K562 (cell line): ENCODE measurements around the gene PDIA3. TPM values are rescaled to one million over a fixed set of nuclear protein-coding genes. Genes with fewer than 3 reads are reported as not detected.

Source experiments
- ATAC-seq: fragments of 200-7000 bp; cut with Tn5 transposase; 3 replicates; pipeline ENCODE4 v1.9.1; 2020; ENCODE audit warnings: moderate library complexity
- BruUV-seq: library from RNA; stranded (reverse); fragments of 400-500 nt; replicated peaks from 2 replicates; lab custom pipeline; 2021; lab: Mats Ljungman, UMichigan
- CTCF ChIA-PET: fragments of 300-600 bp; formaldehyde crosslinking; extraction: SDS; loops from one replicate; lab custom pipeline; 2021; ENCODE audit warnings: low intra/inter-chr PET ratio; lab: Yijun Ruan, JAX
- POLR2A ChIA-PET: fragments of 300-600, 350-650 bp; sonication (Branson Sonifier 250); formaldehyde crosslinking; extraction: SDS; loops from one replicate; lab custom pipeline; 2021; ENCODE audit warnings: antibody characterized with exemption, inconsistent platforms; lab: Yijun Ruan, JAX
- DNase-seq, 4 experiments: peaks; one replicate each; pipeline versions ENCODE4 v3.0.0 to v3.0.0-alpha.2; 2011 to 2018; ENCODE audit warnings: low spot score in 3 of 4, mixed read lengths in 3 of 4; ENCODE audit errors: extremely low read depth in 1 of 4
- FAIRE-seq: peaks from 2 replicates; lab custom pipeline; 2011; peaks lifted over from hg19 to GRCh38; lab: Jason Lieb, UNC
- H2AFZ ChIP-seq: 2 replicates; pipeline ENCODE4 v1.6.0; 2011; ENCODE audit warnings: low read depth, low read length, control low read depth, inconsistent platforms
- H3K27ac ChIP-seq: fragments of 200-600 bp; 3 replicates; pipeline ENCODE4 v1.8.0; 2011; ENCODE audit warnings: low read depth, mild to moderate bottlenecking, control low read depth, inconsistent platforms, low read length, moderate library complexity, mixed read lengths; ENCODE audit errors: extremely low read depth
- H3K27me3 ChIP-seq, 2 experiments: fragments of 300-600 bp in 1 of 2; 2 replicates in 1 of 2; 3 replicates in 1 of 2; pipeline versions ENCODE4 v1.6.0 to v1.8.0; 2011; ENCODE audit warnings: inconsistent platforms in 2 of 2, low read length in 2 of 2, mild to moderate bottlenecking in 1 of 2, mixed read lengths in 1 of 2, moderate library complexity in 1 of 2; ENCODE audit not compliant: control insufficient read depth in 2 of 2, insufficient read depth in 2 of 2
- H3K36me3 ChIP-seq: fragments of 300-600 bp; 3 replicates; pipeline ENCODE4 v1.8.0; 2011; ENCODE audit warnings: mild to moderate bottlenecking, low read length, inconsistent platforms; ENCODE audit not compliant: control insufficient read depth, insufficient read depth
- H3K4me1 ChIP-seq, 2 experiments: fragments of 200-600 bp in 1 of 2; replicated peaks in 1 of 2; 2 replicates in 1 of 2; 3 replicates in 1 of 2; pipeline versions ENCODE4 v1.5.1 to v1.8.0; 2011; ENCODE audit warnings: inconsistent platforms in 2 of 2, low read length in 2 of 2, mild to moderate bottlenecking in 1 of 2, mixed read lengths in 1 of 2, moderate library complexity in 1 of 2; ENCODE audit not compliant: control insufficient read depth in 2 of 2, insufficient read depth in 2 of 2
- H3K4me2 ChIP-seq: 2 replicates; pipeline ENCODE4 v1.6.1; 2011; ENCODE audit warnings: low read length, control low read depth, inconsistent platforms, mixed read lengths; ENCODE audit not compliant: insufficient read depth
- H3K4me3 ChIP-seq: fragments of 200-600 bp; sonication (generic), shearing (Covaris generic); 2 replicates; pipeline ENCODE4 v1.5.1; 2016; ENCODE audit warnings: control low read depth, inconsistent platforms
- H3K79me2 ChIP-seq: fragments of 200-600 bp; 3 replicates; pipeline ENCODE4 v1.8.0; 2011; ENCODE audit warnings: low read length, inconsistent platforms; ENCODE audit not compliant: control insufficient read depth, insufficient read depth
- H3K9ac ChIP-seq, 2 experiments: 2 replicates each; pipeline versions ENCODE4 v1.6.0 to v1.6.1; 2011; ENCODE audit warnings: low read depth in 2 of 2, low read length in 2 of 2, control low read depth in 1 of 2, inconsistent platforms in 1 of 2, mild to moderate bottlenecking in 1 of 2, mixed read lengths in 1 of 2; ENCODE audit not compliant: insufficient read depth in 1 of 2
- H3K9me1 ChIP-seq: one replicate; pipeline ENCODE4 v1.6.0; 2011; ENCODE audit warnings: inconsistent platforms, mild to moderate bottlenecking, low read length, moderate library complexity; ENCODE audit not compliant: control insufficient read depth, insufficient read depth
- H3K9me3 ChIP-seq: replicated peaks from 2 replicates; pipeline ENCODE4 v1.5.1; 2011; ENCODE audit warnings: low read depth, low read length, inconsistent platforms; ENCODE audit not compliant: control insufficient read depth, insufficient read depth
- H4K20me1 ChIP-seq: replicated peaks from 2 replicates; pipeline ENCODE4 v1.6.1; 2011; ENCODE audit warnings: low read length, inconsistent platforms, mixed read lengths; ENCODE audit not compliant: control insufficient read depth, insufficient read depth
- FOXM1 ChIP-seq, 2 experiments: fragments of 450-650 bp in 1 of 2; sonication (generic) in 1 of 2; formaldehyde crosslinking in 1 of 2; IDR thresholded peaks; 2 replicates each; pipeline versions ENCODE4 v1.6.1 to v1.9.0; 2017 to 2022; ENCODE audit warnings: low read depth in 2 of 2, mild to moderate bottlenecking in 2 of 2, missing genetic modification reagents in 1 of 2, moderate library complexity in 1 of 2
- MAFG ChIP-seq: fragments of 450-650 bp; conservative IDR thresholded peaks from 2 replicates; pipeline ENCODE4 v1.6.1; 2016; ENCODE audit warnings: missing genetic modification characterization, missing compliant biosample characterization
- MCM5 ChIP-seq: fragments of 450-650 bp; IDR thresholded peaks from 2 replicates; pipeline ENCODE4 v1.6.1; 2016; ENCODE audit warnings: low read depth
- MNT ChIP-seq, 2 experiments: fragments of 450-650 bp; conservative IDR thresholded peaks; 2 replicates each; pipeline ENCODE4 v1.6.1; 2017; ENCODE audit warnings: mild to moderate bottlenecking in 2 of 2, moderate library complexity in 2 of 2
- NUFIP1 ChIP-seq: fragments of 450-650 bp; IDR thresholded peaks from 2 replicates; pipeline ENCODE4 v1.6.1; 2018; ENCODE audit not compliant: partially characterized antibody
- PHB ChIP-seq: fragments of 250-450 bp; sonication (Bioruptor Pico); IDR thresholded peaks from 2 replicates; pipeline ENCODE4 v1.5.0; 2021
- PHF8 ChIP-seq: fragments of 200-600 bp; sonication (generic); IDR thresholded peaks from 2 replicates; pipeline ENCODE4 v1.6.1; 2012; ENCODE audit warnings: mixed run types, mild to moderate bottlenecking, inconsistent platforms, low read length, moderate library complexity, borderline replicate concordance
- USF2 ChIP-seq: sonication (generic); formaldehyde crosslinking; IDR thresholded peaks from 2 replicates; pipeline ENCODE4 v1.5.0; 2020; ENCODE audit warnings: missing genetic modification reagents
- YY1 ChIP-seq, 3 experiments: IDR thresholded peaks; 2 replicates each; pipeline ENCODE4 v1.6.1; 2011; ENCODE audit warnings: low read length in 2 of 3, mild to moderate bottlenecking in 2 of 3, moderate library complexity in 2 of 3, borderline replicate concordance in 1 of 3, control low read depth in 1 of 3, low read depth in 1 of 3; ENCODE audit not compliant: insufficient read depth in 3 of 3, insufficient replicate concordance in 2 of 3, control insufficient read depth in 1 of 3, insufficient read length in 1 of 3; ENCODE audit errors: extremely low read depth in 1 of 3
- WGBS: fragments of 100-300 bp; shearing (Covaris generic); methylation state at CpG from one replicate; pipeline ENCODE4 v1.1.6; 2016; ENCODE audit warnings: low coverage, mixed read lengths; ENCODE audit not compliant: insufficient coverage; ENCODE audit errors: missing lambda C conversion rate; 5-methylcytosine and 5-hydroxymethylcytosine counted together
- in situ Hi-C: fragments of 300-500 bp; cut with MboI; formaldehyde crosslinking; loops from 4 replicates; pipeline ENCODE4 v1.15.0; 2018; ENCODE audit warnings: inconsistent platforms, mixed read lengths
- intact Hi-C: fragments of 100-400 bp; cut with micrococcal nuclease; formaldehyde crosslinking; loops from 2 replicates; pipeline ENCODE4 v1.14.2; 2022
- polyA plus RNA-seq, 8 experiments: library from polyadenylated mRNA; depleted of rRNA in 4 of 8; stranded (reverse) in 5 of 8; unstranded in 3 of 8; fragments of >200 nt; fragmentation: Nextera tagmentation in 2 of 8; fragmentation: Illumina TruSeq in 1 of 8; extraction: Ambion mirVana in 2 of 8; extraction: Trizol in 1 of 8; gene quantifications; 2 replicates each; pipeline versions ENCODE4 v1.2.1 to v1.2.3, GENCODE V29; 2011 to 2014; ENCODE audit warnings: inconsistent platforms in 1 of 8, missing spikeins in 1 of 8
- total RNA-seq, 7 experiments: library from RNA; depleted of rRNA in 6 of 7; stranded (reverse); fragments of >200 nt in 6 of 7; fragmentation: Illumina TruSeq in 2 of 7; extraction: Trizol in 2 of 7; gene quantifications; 2 replicates each; pipeline versions ENCODE4 v1.2.1 to v1.2.3, GENCODE V29; 2011 to 2021; ENCODE audit warnings: low replicate concordance in 1 of 7
- TF ChIP-seq, protein P1 (sequence below): fragments of 450-650 bp; formaldehyde crosslinking; IDR thresholded peaks from 2 replicates; pipeline ENCODE4 v1.4.0; 2020; ENCODE audit warnings: mild to moderate bottlenecking, moderate library complexity

PDIA3 gene
- total and polyA plus RNA-seq, 9 of the 15 experiments (the other 6 are each of a cell fraction or from before 2014, with no cell fraction given): 13.5 to 386 (median 149) TPM

DNA sequence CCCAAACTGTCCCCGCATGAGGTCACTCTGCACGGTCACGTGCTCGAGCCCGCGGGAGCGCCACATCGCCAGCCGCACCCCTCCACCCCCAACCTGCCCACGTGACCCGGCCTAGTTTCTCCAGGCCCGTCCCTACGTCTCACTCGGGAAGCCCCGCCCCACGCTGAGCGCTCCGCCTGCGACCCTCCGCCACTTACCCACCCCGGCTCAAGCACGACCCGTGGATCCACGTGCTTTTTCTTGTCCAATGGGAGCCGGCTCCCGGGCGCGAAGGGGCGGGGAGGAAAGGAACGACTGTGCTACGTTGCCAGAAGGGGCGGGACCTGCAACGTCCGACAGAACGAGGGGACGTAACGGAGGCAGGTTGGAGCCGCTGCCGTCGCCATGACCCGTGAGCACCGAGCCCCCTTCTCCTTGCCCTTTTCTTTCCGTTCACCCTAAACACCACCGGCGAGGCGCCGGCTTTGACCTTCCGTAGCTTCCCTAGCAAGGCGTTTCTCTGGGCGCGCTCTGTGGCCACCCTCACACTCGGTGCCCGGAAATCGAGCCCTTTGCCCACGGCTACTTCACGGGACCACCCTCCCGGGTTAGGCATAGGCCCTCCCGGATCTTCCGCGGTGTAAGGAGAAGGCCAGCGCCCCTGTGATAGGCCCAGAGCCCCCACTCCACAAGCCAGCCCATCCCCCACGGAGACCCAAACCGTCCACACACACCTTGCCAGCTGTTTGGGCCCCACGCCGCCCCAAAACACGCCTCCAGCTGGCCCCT, 45.9 kb downstream of the PDIA3 start, which contains the start of gene SERF2:
Gene SERF2 (plus strand): TSS at position 328 of the 768 bp plus-strand sequence. CDS start 57 bp downstream, at position 385.
- Histone ChIP-seq H3K9ac (peak within 1 kb of the TSS; percentile 100), H3K27ac (peak within 1 kb of the TSS; percentile 99), H3K4me3 (peak within 1 kb of the TSS; percentile 95), H3K27me3 (no peaks in the 10 kb centered on the region), H3K79me2 (peaks cover 36% of the 10 kb centered on the region), H3K4me1 (peaks cover 26 to 35% of the 10 kb centered on the region in 2 experiments), H3K9me1 (peaks cover 17% of the 10 kb centered on the region), H3K9me3 (no peaks in the 10 kb centered on the region), H3K36me3 (peaks cover 43% of the 10 kb centered on the region), H3K4me2 (peak within 1 kb of the TSS; percentile 96), H2AFZ (peak within 1 kb of the TSS; percentile 100), H4K20me1 (peaks cover 17% of the 10 kb centered on the region; the same call in 1 of the 2 replicates)
- FAIRE-seq: peak; percentile 98
- CTCF ChIA-PET: no interaction called here
- peak; percentile 95 for ATAC-seq
- in situ Hi-C loops (no loop called here), intact Hi-C loops (no loop called here)
- TSS peak; percentile 49 for BruUV-seq
- POLR2A ChIA-PET: interaction anchor here (0.8 to 6.1 kb wide), 6 partner anchors 9 to 44 kb away, joined by 3 to 29 read pairs (median 10); partner anchors contain the start of genes ELL3, HYPK, MFAP1 and SERINC4
- under 1% methylated on average over 53 of the region's 66 CpGs for WGBS
- DNase-seq: peak; percentile 98 to 100 (median 98)
- no peak for TF ChIP-seq PHB
- TF ChIP-seq MCM5: no peak
- TF ChIP-seq PHF8: peak; percentile 89; the same call in 1 of the 2 replicates
- no peak for TF ChIP-seq FOXM1 (IDR thresholded peaks at IDR 0.05; ENCODE audit: low read depth)
- TF ChIP-seq FOXM1 (CRISPR knock-in tag; IDR thresholded peaks at IDR 0.05; ENCODE audit: low read depth): 0 out of 2 replicates have a peak, but pooled peaks have one; percentile 22
- TF ChIP-seq, protein P1, sequence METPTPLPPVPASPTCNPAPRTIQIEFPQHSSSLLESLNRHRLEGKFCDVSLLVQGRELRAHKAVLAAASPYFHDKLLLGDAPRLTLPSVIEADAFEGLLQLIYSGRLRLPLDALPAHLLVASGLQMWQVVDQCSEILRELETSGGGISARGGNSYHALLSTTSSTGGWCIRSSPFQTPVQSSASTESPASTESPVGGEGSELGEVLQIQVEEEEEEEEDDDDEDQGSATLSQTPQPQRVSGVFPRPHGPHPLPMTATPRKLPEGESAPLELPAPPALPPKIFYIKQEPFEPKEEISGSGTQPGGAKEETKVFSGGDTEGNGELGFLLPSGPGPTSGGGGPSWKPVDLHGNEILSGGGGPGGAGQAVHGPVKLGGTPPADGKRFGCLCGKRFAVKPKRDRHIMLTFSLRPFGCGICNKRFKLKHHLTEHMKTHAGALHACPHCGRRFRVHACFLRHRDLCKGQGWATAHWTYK: peak; percentile 48; the same call in 1 of the 2 replicates
- no peak for TF ChIP-seq NUFIP1
- peak; percentile 29 to 82 (median 58) for TF ChIP-seq YY1 (IDR thresholded peaks at IDR 0.05; ENCODE audit: borderline replicate concordance in 1 of 3, control insufficient read depth in 1 of 3, extremely low read depth in 1 of 3, insufficient read depth in 3 of 3, insufficient read length in 1 of 3, insufficient replicate concordance in 2 of 3, low read depth in 1 of 3, low read length in 2 of 3)
- peak; percentile 97 for TF ChIP-seq MNT (conservative IDR thresholded peaks at IDR 0.05)
- TF ChIP-seq MAFG (tag): no peak
- peak; percentile 97 for TF ChIP-seq USF2
